Measurements from ENCODE around the gene PDILT.

PDILT gene

DNA sequence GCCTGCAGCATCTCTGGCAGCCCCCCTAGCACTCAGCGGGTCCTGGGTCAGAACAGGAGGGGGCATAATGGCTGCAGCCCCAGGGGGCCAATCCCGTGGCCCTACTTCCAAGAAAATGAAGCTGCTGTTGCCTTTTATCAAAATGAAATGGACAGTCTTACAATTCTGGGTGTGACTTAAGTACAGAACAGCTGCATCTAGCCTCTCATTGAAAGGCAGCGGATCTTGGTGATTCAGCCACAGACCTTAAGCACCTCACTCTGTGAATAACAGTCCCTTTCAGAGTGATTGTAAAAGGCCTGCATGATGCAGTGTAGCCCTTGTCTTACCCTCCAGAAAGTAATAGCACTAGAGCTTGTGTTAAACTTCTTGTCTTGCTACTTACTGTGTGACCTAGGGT, 40.5 kb downstream of the PDILT start:
- TF ChIP-seq, protein P1, sequence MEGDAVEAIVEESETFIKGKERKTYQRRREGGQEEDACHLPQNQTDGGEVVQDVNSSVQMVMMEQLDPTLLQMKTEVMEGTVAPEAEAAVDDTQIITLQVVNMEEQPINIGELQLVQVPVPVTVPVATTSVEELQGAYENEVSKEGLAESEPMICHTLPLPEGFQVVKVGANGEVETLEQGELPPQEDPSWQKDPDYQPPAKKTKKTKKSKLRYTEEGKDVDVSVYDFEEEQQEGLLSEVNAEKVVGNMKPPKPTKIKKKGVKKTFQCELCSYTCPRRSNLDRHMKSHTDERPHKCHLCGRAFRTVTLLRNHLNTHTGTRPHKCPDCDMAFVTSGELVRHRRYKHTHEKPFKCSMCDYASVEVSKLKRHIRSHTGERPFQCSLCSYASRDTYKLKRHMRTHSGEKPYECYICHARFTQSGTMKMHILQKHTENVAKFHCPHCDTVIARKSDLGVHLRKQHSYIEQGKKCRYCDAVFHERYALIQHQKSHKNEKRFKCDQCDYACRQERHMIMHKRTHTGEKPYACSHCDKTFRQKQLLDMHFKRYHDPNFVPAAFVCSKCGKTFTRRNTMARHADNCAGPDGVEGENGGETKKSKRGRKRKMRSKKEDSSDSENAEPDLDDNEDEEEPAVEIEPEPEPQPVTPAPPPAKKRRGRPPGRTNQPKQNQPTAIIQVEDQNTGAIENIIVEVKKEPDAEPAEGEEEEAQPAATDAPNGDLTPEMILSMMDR (IDR thresholded peaks at IDR 0.05; ENCODE audit: low read depth, low read length), result no peak
- DNase-seq (ENCODE audit: extremely low read depth, low read depth), result no peak

DNA sequence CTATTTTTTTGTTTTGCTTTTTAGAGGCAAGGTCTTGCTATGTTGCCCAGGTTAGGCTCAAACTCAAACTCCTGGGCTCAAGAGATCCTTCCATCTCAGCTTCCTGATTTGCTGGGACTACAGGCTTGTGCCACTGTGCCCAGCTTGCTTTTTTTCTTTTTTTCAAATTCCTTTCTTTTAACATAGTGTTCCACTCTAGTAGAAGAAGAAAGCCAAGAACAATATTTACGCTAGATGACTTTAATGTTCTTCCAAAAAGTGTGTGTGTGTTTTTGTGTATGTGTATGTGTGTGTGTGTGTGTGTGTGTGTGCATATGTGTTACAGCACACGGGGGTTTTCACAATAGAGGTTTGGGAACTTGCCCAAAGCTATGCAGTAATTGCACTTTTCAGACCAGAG, 41.3 kb downstream of the PDILT start:
- no peak for DNase-seq (ENCODE audit: extremely low read depth, low read depth)
- TF ChIP-seq, protein P1 (IDR thresholded peaks at IDR 0.05; ENCODE audit: low read depth, low read length), result no peak

DNA sequence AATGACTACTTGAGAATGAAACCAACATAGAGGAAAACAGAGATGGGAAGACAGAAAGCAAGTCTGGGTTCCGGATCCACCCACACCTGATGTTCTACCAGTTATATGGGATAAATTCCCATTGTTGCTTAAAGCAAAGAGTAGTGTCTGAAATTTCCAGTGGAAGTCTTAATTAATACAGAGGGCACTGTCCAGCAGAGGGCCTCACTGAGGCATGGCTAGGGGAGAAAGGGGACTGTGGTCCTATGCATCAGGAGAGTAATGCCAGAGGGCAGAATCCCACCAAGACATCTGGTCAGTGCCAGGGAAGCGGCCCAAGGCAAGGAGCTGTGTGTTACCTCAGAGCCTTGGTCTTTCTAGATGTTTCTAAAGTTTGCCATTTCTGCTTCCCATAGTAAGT, 44.5 kb downstream of the PDILT start:
- DNase-seq (ENCODE audit: extremely low read depth, low read depth), result no peak
- TF ChIP-seq, protein P1 (IDR thresholded peaks at IDR 0.05; ENCODE audit: low read depth, low read length), result no peak

DNA sequence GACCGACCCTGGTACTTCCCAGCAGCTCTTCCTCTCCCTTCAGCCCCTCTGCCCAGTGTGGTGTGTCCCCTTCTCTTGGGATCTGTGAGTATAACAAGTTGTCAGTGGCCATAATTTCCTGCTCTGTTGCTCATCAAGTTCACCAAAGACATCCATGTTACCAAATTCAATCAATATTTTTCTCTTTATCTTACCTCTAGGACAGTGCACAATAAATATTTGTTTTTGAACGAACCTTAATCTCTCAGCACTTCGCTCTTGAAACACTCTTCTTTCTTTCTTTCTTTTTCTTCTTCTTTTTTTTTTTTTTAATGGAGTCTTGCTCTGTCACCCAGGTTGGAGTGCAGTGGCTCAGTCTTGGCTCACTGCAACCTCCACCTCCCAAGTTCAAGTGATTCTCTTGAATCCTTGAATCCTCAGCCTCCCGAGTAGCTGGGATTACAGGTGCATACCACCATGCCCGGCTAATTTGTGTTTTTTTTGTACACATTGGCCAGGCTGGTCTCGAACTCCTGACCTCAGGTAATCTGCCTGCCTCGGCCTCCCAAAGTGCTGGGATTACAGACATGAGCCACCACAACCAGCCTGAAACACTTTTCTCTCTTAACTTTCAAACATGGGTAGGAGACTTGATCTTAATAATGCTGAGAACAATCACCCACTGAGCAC, 49.3 kb downstream of the PDILT start:
- TF ChIP-seq, protein P1 (IDR thresholded peaks at IDR 0.05; ENCODE audit: low read depth, low read length), result no peak
- no peak for DNase-seq (ENCODE audit: extremely low read depth, low read depth)

DNA sequence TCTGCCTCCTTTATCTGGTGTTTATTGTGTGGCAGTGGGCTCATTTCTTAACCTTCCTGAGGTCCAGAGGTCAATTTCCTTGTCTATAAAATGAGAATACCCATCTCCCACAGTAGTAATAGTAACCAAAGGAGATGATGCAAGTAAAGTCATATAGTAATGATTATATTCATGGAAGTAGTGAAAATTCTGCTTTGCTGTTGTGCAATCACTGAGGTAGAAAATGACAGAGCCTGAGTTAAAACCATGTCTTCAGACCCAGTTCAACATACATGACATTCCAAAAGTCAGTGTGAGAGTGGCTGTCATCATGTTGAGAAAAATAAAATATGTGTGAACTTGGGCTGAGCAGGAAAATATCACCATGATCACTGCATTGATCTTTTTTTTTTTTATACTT, 51.2 kb downstream of the PDILT start:
- no peak for DNase-seq (ENCODE audit: extremely low read depth, low read depth)
- TF ChIP-seq, protein P1 (IDR thresholded peaks at IDR 0.05; ENCODE audit: low read depth, low read length), result no peak

DNA sequence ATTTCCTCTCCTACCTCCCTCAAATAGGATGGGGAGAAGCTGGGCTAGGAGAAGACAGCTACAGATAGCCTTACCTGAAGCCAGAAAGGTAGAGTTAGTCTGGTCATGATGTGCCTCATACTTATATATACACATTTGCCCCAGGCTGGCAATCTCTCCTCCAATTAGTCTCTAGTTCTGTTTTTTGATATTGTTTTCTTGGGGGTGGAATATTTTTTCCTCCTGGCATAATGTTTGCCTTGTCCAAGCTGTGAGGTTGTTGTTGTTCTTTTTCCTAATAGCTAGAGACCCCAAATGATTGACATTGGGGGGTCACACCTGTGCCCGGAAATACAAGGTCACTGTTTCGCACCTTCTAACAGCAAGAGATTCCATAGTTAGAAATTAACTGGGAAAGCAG, 51.9 kb downstream of the PDILT start, which contains the start of gene UMOD:
Gene UMOD (minus strand): TSS at position 101 of the 400 bp plus-strand sequence. CDS start 1,978 bp downstream, outside the sequence.
- DNase-seq (ENCODE audit: extremely low read depth, low read depth), result no peak
- TF ChIP-seq, protein P1 (IDR thresholded peaks at IDR 0.05; ENCODE audit: low read depth, low read length), result no peak

DNA sequence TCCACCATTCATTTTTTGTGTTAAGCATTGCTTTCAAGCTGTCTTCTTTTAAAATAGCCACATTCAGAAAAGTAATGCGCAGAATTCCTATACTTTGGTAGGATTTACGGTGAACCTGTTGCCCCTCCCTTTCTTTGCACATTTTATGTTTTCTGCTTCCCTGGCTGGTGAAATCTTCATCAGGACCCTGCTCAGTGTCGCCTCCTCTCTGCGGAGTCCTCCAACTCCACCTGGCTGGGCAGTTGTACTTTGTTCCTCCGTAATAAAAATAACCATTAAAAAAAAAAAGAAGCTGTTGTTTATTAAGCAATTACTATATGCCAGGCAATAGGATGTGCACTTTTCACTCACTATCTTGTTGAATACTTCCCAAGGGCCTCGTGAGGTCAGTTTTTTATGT, 54.9 kb downstream of the PDILT start:
- TF ChIP-seq, protein P1 (IDR thresholded peaks at IDR 0.05; ENCODE audit: low read depth, low read length), result no peak
- DNase-seq (ENCODE audit: extremely low read depth, low read depth), result no peak
